Right atrium auricular region (tissue), 2 donors: ENCODE data around the gene ZNF362. TPM values are rescaled to one million over a fixed set of nuclear protein-coding genes. Genes with fewer than 3 reads are reported as not detected.

Experiments
- DNase-seq: peaks from one replicate; pipeline ENCODE4 v3.0.0-alpha.2; 2019; ENCODE audit warnings: low spot score
- H3K27ac ChIP-seq, 2 donors: fragments of 200-600 bp; sonication (generic); 1 replicate in 1 of 2; 2 replicates in 1 of 2; pipeline ENCODE4 v1.5.1; 2016 to 2019
- H3K27me3 ChIP-seq, 2 donors: fragments of 200-600 bp; sonication (generic); one replicate each; pipeline versions ENCODE4 v1.5.1 to v1.6.0; 2017 to 2019
- H3K36me3 ChIP-seq: fragments of 200-600 bp; sonication (generic); one replicate; pipeline ENCODE4 v1.5.1; 2016
- H3K4me1 ChIP-seq, 2 donors: fragments of 200-600 bp; sonication (generic); one replicate each; pipeline versions ENCODE4 v1.5.1 to v1.6.0; 2017 to 2019
- H3K4me3 ChIP-seq, 2 donors: fragments of 200-600 bp; sonication (generic); 1 replicate in 1 of 2; 2 replicates in 1 of 2; pipeline ENCODE4 v1.5.1; 2017 to 2019; ENCODE audit warnings: mild to moderate bottlenecking in 1 of 2, moderate library complexity in 1 of 2
- H3K9me3 ChIP-seq, 2 donors: fragments of 200-600 bp; sonication (generic); one replicate each; pipeline ENCODE4 v1.5.1; 2019
- CTCF ChIP-seq, 2 donors: fragments of 200-600 bp; sonication (generic); IDR thresholded peaks; one replicate each; pipeline ENCODE4 v1.5.1; 2019; ENCODE audit warnings: antibody characterized with exemption in 2 of 2
- total RNA-seq, 2 donors: library from RNA; depleted of rRNA; stranded (reverse); fragments of >200 nt; gene quantifications; one replicate each; pipeline ENCODE4 v1.1.0, GENCODE V29; 2016

The ZNF362 gene
- total RNA-seq, 2 donors from 2014 or later: 23.5 to 50.5 TPM

GRCh38 chr1:33296824-33297223 is 40.5 kb downstream of the ZNF362 start:
- Histone ChIP-seq H3K27me3 (no peaks in the 10 kb centered on the region), H3K27ac (no peak overlapping the region), H3K4me3 (no peak overlapping the region), H3K4me1 (peaks cover 0 to 33% of the 10 kb centered on the region in 2 donors), H3K9me3 (no peaks in the 10 kb centered on the region), H3K36me3 (peaks cover 24% of the 10 kb centered on the region)
- no peak for TF ChIP-seq CTCF (IDR thresholded peaks at IDR 0.05)
- no peak for DNase-seq

DNA sequence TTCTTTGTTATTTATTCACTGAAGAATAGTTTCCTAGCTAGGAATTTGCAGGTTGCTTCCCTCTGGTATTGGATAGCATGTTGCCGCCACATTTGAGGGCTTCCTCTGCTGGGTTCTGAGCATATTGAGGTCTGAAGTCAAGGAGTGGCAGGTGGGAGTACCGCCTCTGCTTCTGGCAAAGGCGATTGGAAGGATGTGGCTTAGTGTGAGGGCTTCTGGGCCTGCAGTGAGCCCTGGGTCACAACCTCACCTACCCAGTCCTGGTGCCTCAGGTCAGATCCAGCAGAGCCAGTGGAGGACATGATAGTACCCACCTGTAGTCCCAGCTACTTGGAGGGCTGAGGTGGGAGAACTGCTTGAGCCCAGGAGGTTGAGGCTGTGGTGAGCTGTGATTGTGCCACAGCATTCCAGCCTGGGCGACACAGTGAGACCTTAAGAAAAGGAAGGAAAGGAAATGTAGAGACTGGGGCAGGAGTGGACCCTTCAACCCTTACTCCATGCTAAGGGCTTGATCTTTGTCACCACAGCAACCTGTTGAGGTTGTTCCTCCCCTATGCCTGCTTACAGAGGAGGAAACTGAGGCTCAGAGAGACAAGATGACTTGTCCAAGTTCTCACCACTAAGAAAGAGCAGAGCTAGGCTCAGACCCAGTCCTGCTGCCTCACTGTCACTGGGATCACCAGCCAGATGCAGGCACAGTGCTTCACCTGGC is 41.8 kb downstream of the ZNF362 start:
- Histone ChIP-seq H3K4me1 (peaks cover 0 to 27% of the 10 kb centered on the region in 2 donors), H3K27me3 (no peaks in the 10 kb centered on the region), H3K9me3 (no peaks in the 10 kb centered on the region), H3K36me3 (peaks cover 19% of the 10 kb centered on the region), H3K4me3 (no peak overlapping the region), H3K27ac (peak overlapping the region in 1 of 2 donors; percentile 12)
- TF ChIP-seq CTCF (IDR thresholded peaks at IDR 0.05): no peak
- DNase-seq: no peak

DNA sequence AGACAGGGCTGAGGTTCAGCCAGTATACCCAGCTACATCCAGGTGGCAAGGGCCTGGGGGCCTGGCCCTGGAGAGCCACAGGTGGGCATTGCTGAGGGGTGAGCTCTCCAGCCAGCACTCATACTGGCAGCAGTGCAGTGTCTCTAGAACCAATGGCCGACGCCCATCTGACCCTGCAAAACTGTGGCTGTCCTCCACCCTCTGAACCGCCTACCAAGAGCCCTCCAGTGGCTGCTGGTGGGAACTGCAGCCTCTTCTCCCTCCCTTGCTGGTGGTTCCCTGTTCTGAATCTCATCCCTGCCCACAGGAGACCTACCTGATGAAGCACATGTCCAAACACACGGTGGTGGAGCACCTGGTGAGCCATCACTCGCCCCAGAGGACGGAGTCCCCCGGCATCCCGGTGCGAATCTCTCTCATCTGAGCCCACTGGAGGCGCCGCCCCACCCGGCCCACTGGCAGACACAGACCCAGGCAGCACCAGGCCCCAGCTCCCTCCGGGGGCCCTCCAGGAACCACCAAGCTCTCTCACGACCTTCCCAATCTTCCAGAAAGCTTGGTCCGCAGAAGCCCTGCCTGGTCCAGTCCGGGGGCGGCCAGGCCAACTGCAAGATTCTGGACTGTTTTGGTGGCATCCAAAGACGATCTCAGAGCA is 42.5 kb downstream of the ZNF362 start:
- peak; percentile 86 to 97 for TF ChIP-seq CTCF (IDR thresholded peaks at IDR 0.05)
- peak; percentile 81 for DNase-seq
- H3K4me1 ChIP-seq: peaks cover 0 to 27% of the 10 kb centered on the region in 2 donors
- no peaks in the 10 kb centered on the region for H3K9me3 ChIP-seq
- H3K27me3 ChIP-seq: no peaks in the 10 kb centered on the region
- H3K27ac ChIP-seq: peak overlapping the region in 1 of 2 donors; percentile 12
- peaks cover 13% of the 10 kb centered on the region for H3K36me3 ChIP-seq
- H3K4me3 ChIP-seq: no peak overlapping the region

DNA sequence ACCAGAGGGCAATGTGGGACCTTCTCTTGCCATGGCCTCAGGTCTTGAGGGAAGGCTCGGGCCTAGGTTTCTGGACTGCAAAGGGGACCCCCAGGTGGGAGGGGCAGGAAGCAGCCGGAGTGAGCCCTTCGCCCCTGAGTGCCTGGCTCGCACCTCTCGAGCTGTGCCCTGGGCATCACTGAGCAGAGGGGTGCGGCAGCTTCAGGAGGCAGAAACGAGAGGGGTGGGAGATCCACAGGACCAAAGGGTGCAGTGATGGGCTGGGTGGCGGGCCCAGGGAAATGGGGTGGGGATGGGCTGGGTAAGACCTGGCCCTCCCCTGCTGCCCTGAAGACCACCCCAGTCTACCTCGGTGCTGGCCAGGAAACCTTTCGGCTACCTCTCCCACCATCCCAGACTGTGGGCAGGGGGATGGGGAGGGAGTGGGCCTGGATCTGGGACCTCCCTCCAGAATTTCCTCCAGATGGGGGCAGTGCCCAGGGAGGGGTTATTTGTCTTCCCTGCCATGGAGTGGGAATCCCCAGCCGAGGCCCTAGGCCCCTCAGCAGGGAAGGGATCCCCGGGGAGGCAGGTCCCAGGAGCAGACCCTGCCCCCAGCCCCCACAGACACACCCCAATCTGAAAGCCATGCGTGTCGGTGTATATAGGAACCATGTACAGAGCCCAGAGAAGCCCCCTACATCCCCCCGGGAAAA is 43.3 kb downstream of the ZNF362 start:
- DNase-seq: no peak
- Histone ChIP-seq H3K9me3 (no peaks in the 10 kb centered on the region), H3K27ac (peak overlapping the region in 1 of 2 donors; percentile 0), H3K27me3 (no peaks in the 10 kb centered on the region), H3K36me3 (peaks cover 11% of the 10 kb centered on the region), H3K4me1 (peaks cover 0 to 27% of the 10 kb centered on the region in 2 donors), H3K4me3 (no peak overlapping the region)
- TF ChIP-seq CTCF (IDR thresholded peaks at IDR 0.05): no peak

DNA sequence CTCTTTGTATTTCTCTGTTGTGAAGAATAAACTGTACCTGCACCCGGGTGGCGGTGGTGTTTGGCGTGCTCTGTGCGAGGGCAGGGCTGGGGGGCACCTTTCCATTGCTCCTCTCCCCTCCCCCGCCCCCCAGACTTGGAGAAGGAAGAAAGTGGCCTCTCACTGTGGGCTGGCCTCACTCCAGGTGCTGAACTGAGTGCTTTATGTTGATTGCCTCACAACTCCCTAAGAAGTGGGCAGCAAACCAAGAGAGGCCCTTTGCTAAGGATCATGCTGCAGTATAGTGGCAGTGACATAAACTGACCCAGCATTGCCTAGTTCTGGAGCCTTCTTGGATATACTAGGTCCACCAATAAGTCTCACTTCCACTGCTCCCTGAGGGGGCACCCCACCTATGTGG is 44.4 kb downstream of the ZNF362 start:
- H3K4me1 ChIP-seq: peaks cover 0 to 21% of the 10 kb centered on the region in 2 donors
- peaks cover 11% of the 10 kb centered on the region for H3K36me3 ChIP-seq
- H3K27ac ChIP-seq: peak overlapping the region; percentile 49 to 51
- no peaks in the 10 kb centered on the region for H3K27me3 ChIP-seq
- peak; percentile 77 for DNase-seq
- no peak for TF ChIP-seq CTCF (IDR thresholded peaks at IDR 0.05)
- no peak overlapping the region for H3K4me3 ChIP-seq
- H3K9me3 ChIP-seq: no peaks in the 10 kb centered on the region
